Stimulated activated CD8-positive, alpha-beta memory T cell treated with anti-CD3 and anti-CD28 coated beads, Interleukin-12 subunit alpha, Interleukin-12 subunit beta, amount 100 ng/mL, for 1 hour (primary cell): Measurements from ENCODE around the gene MSL2.
A peak's percentile ranks its signal among the peaks of the same experiment; 100 is the strongest.
"Not testable (repeated sequence)": the region's sequence is repeated elsewhere in the genome, so short reads cannot be mapped to it uniquely, and the experiment has no call there.

Experiments used
- DNase-seq: peaks from one replicate; pipeline ENCODE4 v3.0.0-alpha.2; 2020; ENCODE audit warnings: low read depth

The MSL2 gene, protein sequence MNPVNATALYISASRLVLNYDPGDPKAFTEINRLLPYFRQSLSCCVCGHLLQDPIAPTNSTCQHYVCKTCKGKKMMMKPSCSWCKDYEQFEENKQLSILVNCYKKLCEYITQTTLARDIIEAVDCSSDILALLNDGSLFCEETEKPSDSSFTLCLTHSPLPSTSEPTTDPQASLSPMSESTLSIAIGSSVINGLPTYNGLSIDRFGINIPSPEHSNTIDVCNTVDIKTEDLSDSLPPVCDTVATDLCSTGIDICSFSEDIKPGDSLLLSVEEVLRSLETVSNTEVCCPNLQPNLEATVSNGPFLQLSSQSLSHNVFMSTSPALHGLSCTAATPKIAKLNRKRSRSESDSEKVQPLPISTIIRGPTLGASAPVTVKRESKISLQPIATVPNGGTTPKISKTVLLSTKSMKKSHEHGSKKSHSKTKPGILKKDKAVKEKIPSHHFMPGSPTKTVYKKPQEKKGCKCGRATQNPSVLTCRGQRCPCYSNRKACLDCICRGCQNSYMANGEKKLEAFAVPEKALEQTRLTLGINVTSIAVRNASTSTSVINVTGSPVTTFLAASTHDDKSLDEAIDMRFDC

DNA sequence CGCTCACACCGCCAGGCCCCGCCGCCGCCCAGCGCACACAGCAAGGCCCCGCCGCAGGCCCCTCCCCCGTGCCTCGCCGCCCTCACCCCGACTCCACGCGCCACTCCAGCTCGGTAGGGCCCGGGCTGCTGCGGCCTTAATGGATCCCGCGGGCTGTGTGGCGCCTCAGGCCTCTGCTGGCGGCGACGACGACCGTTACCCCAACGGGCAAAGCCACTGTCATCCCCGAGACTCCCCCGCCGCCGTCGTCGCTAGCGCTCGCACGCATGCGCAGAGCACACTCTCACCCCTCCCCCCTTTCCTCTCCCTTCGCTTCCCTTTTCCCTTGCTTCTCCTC, at the start of gene MSL2:
Gene MSL2 (minus strand): TSS at position 272 of the 337 bp plus-strand sequence. CDS start 1,222 bp downstream, outside the sequence.
- no peak for DNase-seq

GRCh38 chr3:136245691-136246090, 49.6 kb upstream of the MSL2 start:
- no peak for DNase-seq

DNA sequence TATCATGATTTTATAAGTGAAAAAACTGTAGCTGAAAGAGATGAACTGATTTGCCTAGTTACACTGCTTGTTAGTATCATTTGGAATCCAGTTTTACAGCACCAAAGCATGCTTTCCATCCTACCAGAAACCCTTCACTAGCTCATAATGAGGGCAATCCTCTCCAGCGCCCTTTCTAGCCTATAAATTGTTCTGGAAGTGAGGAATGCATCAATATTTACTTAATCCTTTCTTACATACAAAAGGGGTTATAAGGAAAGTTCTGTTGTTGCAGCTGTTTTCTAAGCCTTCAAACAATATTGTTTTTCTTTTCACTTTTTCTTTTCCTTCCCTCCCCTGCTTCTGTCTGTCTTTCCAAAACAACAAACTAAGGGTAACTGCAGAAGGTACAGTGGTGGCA, 43.0 kb upstream of the MSL2 start:
- DNase-seq: no peak

DNA sequence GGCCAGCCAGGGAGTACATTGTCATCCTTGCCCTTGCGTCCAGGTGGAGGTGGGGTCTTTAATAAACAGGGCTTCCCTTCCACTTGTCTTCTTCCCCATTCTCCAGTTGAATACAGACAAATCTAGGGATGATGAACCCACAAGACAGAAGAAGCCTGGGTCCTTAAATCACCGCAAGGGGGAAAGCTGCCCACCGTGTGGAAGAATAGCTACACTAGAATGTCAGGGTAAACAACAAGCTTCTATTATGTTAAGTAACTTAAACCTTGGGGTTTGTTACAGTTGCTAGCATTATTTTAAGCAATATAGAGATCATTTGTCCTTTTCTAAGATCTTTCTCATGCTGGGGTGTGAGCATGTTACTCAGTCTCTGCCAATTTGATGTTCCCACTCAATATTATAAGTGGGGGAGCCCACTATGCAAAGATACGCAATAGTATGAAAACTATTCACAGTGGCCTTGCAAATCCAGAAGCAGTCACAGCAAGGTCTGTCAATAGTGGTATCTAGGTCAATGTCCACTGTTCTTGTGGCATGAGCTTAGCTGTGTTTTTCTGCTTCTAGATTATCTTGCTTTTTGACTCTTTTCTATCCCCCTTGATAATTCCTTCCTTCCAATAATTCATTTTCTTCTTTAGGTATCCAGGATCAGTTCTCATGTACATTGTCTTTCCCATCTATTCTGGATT, 42.0 kb upstream of the MSL2 start:
- no peak for DNase-seq

GRCh38 chr3:136237103-136237502, 41.0 kb upstream of the MSL2 start:
- DNase-seq: no peak

DNA sequence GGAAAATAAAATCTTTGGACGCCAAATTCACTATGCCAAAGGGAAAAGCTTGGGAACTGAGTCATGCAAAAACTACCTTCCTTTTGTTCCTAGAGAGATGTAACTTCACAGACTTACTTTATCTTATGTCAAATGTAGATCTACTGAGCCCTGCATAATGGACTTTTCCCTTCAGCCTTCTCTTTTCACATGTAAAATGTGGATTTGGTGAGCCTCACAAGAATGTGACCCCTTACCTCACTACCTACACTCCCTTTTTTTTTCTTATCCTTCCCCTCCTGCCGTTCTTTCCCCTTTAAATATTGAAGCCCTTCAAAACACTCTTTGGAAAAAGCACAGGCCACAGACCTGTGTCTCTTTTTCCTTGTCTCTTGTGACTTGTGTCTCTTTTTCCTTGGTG, 40.0 kb upstream of the MSL2 start:
- DNase-seq: no peak

DNA sequence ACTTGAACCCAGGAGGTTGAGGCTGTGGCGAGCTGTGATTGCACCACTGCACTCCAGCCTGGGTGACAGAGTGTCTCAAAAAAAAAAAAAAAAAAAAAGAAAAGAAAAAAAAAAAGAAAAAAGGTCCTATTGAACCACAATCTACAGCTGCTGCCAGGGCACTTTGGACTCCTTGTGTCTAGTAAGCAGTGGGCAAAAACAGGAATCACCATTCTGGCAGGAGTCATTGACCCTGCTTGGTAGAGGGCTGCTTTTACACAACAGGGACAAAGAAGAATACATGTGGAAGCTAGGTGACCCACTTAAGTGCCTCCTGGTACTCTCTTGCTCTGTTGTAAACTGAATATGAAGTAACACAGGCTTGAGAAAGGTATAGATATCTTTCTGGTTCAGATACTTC, 39.4 kb upstream of the MSL2 start:
- DNase-seq: no peak

DNA sequence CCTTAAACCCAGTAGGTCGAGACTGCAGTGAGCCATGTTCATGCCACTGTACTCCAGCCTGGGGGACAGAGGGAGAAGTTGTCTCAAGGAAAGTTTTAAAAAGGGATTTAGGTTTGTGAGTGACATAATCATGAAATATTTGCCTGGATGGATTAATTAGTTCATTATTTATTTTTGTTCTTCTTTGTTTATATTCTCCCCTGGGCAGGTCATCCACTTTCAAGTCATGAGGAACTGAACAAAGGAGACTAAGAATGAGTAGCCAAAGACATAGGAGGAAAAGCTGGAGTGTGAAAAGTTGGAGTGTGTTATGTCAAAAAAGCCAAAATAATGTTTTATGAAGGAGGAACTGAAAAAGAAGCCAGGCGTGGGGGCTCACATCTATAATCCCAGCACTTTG, 36.3 kb upstream of the MSL2 start:
- no peak for DNase-seq

GRCh38 chr3:136222746-136223145, 26.6 kb upstream of the MSL2 start:
- not testable (repeated sequence) for DNase-seq

DNA sequence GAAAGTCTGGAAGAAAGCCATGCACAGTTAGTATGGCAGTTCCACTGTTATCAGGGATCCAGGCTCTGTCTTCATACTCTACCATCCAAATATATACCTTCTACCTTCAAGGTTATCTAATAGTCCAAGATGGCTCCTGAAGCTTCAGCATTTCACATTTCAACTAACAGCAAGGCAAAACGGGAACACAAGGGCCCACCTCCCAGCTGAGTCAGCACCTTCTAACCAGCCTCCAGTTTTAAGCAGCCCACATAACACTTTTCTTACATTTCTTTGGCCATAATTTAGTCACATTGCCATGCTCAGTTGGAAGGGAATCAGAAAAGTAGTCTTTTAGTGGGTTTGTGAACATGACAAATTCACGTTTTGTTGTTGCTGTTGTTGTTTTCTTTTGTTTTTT, 15.4 kb upstream of the MSL2 start:
- no peak for DNase-seq

- DNase-seq: no peak
Measured at GRCh38 chr3:136209921-136210320, 13.8 kb upstream of the MSL2 start.

GRCh38 chr3:136207489-136208115, 11.5 kb upstream of the MSL2 start:
- DNase-seq: no peak

GRCh38 chr3:136199219-136199618, 3.1 kb upstream of the MSL2 start:
- DNase-seq: not testable (repeated sequence)

- DNase-seq: not testable (repeated sequence)
Measured at GRCh38 chr3:136198462-136199078, 2.4 kb upstream of the MSL2 start.

DNA sequence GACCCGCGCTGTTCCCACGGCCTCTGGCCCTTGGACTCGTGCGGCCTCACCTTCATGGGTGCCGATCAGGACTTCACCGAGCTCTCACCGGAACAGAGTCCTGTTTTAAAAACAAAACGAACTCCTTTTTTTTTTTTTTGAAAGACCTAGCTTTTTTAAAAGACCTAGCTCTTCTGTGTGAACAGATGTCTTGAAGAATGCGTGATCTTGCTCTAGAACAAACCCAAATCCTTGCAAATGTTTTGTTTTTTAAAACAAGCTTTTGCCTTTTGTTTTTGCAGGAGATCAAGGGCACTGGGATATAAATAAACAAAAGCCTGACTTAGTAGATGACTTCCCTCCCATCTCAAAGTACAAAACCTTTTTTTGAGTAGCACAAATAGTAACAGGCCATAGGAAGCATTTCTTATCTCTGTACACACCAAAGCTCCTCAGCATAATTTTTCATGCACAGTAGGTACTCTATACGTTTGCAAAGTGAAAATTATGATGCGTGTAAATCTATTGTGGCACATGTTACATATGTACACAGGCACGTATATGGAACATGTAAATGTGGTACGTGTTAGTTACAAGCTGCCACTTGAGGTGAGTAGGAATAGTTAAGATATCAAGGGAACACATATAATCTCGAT, 1.1 kb upstream of the MSL2 start:
- no peak for DNase-seq

- DNase-seq: peak; percentile 99
Measured at GRCh38 chr3:136196401-136197158, 445 bp upstream of the MSL2 start.

DNA sequence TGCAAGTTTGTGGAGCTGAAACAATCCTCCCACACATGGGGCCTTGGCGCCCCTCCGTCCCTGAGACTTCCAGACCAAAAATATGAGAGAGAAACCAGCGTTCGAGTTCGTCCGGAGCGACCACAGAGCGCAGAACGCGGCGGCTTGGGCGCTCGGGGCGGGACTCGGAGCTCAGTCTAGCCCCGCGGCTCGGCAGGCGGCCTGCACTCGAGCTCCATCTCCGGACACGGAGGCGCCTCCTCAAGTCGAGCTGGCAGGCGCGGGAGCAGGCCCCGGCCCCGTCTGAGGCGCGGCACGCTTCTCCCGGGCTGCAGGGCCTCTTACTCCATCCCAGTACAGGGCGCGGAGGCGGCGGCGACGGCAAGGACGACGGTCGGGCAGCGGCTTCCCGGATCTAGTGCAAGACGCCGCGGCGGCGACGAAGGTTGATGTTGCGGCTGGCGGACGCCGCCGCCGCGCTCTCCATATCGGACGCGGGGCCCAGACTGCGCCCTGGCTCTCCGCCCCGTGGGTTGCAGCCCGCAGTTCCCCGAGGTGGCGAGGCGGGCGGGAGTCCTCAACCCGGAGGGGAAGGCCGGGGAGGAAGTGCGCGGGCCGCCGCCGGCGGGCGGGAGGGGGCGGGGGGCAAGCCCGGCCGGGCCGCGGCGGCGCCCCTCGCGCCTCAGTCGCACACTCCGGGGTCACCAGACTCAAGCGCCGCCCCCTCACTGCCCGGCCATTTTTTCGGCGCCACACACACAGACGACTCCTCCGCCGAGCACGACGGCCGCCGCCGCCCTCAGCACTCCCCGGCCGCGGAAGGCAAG, 674 bp downstream of the MSL2 start:
- peak; percentile 64 for DNase-seq

DNA sequence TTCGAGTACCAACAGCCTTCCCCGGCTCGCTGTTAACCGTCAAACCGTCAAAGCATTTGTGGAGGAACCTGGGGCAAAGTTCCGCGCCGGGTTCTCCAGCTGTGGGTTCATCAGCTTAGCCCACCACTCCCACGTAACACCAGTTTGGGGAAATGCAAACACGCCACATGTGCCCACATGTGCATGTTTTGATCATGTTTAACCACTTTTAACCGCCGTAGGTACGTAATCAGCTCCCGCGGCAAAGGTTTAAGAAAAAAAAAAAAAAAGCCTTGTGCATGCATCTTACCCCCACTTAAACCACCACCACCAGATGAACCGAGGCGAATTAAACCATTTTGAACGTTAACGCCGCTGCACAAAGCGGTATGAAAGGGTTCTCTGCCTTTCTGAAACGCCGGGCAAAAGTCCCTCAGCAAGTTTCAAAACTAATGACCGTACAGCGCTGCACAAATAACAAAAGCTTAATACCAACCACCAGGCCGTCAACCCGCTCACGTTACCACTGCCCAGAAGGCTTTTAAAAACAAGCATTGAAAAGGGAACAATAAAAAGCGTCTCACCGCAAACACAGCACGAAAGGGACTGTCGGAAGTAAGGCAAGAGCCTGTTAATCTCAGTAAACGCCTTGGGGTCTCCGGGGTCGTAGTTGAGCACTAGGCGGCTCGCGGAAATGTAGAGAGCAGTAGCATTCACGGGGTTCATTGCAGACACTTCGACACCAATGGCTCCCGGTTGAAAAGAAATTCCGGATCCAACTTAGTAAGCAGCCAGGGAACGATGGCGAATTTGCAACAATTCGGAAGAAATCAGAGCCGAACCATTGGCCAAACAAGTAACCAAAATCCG, 1.5 kb downstream of the MSL2 start:
- peak; percentile 53 for DNase-seq
